ENCODE measurements around the gene NIF3L1. TPM values are rescaled to one million over a fixed set of nuclear protein-coding genes. Genes with fewer than 3 reads are reported as not detected.
A peak's percentile ranks its signal among the peaks of the same experiment; 100 is the strongest.

Gene NIF3L1
- total and polyA plus RNA-seq, 2 of the 13 experiments (the other 11 are each of a cell fraction or from before 2014, with no cell fraction given): 67.9 to 75.2 TPM

DNA sequence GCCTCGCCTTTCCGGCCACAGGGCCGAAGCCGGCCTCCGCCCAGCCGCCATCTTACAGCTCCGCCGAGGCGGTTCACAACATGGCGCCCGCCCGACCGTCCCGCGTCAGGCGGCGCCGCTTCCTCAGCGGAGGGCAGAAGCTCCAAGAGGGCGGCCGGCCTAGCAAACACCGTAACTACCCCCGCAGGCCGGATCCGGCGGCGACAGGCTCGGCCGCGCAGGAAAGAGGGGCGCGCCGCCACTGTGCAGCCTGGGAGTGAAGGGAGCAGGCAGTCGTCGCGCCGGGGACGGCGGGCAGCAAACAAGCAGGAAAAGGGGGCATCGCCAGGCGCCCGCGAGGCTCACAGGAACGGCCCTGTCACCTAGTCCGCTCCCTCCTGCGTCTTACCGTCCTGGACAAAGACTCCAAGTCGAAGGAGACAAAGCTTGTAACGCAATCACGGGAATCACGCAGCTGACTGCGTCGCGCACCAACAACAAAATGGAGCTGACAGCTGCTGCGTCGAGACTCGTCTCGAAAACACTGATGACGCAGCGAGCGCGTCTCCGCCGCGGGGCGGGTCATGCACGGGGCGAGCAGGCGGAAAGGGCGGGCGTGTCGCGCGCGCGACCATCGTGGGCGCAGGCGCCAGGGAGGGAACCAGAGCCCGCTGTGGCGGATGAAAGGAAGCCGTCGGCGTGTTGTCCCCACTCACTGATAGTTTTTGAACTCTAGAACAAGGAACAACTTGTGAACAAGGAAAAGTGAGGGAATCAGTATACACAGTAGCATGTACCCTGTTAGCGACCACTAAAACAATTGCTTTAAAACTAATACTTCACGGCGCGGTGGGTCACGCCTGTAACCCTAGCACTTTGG is 24.8 kb upstream of the NIF3L1 start, which contains the start of gene CLK1 (continued):
- peak; percentile 94 for TF ChIP-seq GTF2F1 (IDR thresholded peaks at IDR 0.05; ENCODE audit: low read length)
- TF ChIP-seq HMG20B (CRISPR knock-in tag; conservative IDR thresholded peaks at IDR 0.05): 0 out of 2 replicates have a peak, but pooled peaks have one; percentile 3
- TF ChIP-seq DRAP1 (CRISPR knock-in tag; IDR thresholded peaks at IDR 0.05): peak; percentile 99
- TF ChIP-seq NFE2 (CRISPR knock-in tag; IDR thresholded peaks at IDR 0.05): no peak
- TF ChIP-seq ZNF772 (CRISPR knock-in tag; IDR thresholded peaks at IDR 0.05): peak; percentile 97
- peak; percentile 96 for TF ChIP-seq ZNF878 (CRISPR knock-in tag; IDR thresholded peaks at IDR 0.05)
- TF ChIP-seq, protein P1, sequence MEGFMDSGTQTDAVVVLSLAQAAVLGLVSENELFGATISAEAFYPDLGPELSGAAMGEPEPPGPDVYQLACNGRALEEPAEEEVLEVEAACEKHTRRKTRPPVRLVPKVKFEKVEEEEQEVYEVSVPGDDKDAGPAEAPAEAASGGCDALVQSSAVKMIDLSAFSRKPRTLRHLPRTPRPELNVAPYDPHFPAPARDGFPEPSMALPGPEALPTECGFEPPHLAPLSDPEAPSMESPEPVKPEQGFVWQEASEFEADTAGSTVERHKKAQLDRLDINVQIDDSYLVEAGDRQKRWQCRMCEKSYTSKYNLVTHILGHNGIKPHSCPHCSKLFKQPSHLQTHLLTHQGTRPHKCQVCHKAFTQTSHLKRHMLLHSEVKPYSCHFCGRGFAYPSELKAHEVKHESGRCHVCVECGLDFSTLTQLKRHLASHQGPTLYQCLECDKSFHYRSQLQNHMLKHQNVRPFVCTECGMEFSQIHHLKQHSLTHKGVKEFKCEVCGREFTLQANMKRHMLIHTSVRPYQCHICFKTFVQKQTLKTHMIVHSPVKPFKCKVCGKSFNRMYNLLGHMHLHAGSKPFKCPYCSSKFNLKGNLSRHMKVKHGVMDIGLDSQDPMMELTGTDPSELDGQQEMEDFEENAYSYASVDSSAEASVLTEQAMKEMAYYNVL (CRISPR knock-in tag; IDR thresholded peaks at IDR 0.05; ENCODE audit: borderline replicate concordance): peak; percentile 83
- TF ChIP-seq, protein P2, sequence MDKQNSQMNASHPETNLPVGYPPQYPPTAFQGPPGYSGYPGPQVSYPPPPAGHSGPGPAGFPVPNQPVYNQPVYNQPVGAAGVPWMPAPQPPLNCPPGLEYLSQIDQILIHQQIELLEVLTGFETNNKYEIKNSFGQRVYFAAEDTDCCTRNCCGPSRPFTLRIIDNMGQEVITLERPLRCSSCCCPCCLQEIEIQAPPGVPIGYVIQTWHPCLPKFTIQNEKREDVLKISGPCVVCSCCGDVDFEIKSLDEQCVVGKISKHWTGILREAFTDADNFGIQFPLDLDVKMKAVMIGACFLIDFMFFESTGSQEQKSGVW (CRISPR knock-in tag; IDR thresholded peaks at IDR 0.05; ENCODE audit: borderline replicate concordance): peak; percentile 58
- peak; percentile 86 for TF ChIP-seq TEAD3 (CRISPR knock-in tag; optimal IDR thresholded peaks at IDR 0.05; ENCODE audit: borderline replicate concordance)
- TF ChIP-seq ZNF232 (CRISPR knock-in tag; IDR thresholded peaks at IDR 0.05; ENCODE audit: borderline replicate concordance): peak; percentile 99
- peak; percentile 95 for TF ChIP-seq FOXK1 (CRISPR knock-in tag; IDR thresholded peaks at IDR 0.05; ENCODE audit: borderline replicate concordance, low read depth)
- peak; percentile 80; the same call in 1 of the 2 replicates for TF ChIP-seq ZNF776 (CRISPR knock-in tag; IDR thresholded peaks at IDR 0.05)
- peak; percentile 92 for TF ChIP-seq NR0B2 (CRISPR knock-in tag; IDR thresholded peaks at IDR 0.05)
- TF ChIP-seq, protein P3, sequence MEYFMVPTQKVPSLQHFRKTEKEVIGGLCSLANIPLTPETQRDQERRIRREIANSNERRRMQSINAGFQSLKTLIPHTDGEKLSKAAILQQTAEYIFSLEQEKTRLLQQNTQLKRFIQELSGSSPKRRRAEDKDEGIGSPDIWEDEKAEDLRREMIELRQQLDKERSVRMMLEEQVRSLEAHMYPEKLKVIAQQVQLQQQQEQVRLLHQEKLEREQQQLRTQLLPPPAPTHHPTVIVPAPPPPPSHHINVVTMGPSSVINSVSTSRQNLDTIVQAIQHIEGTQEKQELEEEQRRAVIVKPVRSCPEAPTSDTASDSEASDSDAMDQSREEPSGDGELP (IDR thresholded peaks at IDR 0.05; ENCODE audit: borderline replicate concordance, low read depth): peak; percentile 94
- peak; percentile 88 for TF ChIP-seq ZNF879 (CRISPR knock-in tag; IDR thresholded peaks at IDR 0.05)
- TF ChIP-seq U2AF2 (IDR thresholded peaks at IDR 0.05; ENCODE audit: low read depth, low read length): no peak
- TF ChIP-seq ZNF33A (CRISPR knock-in tag; IDR thresholded peaks at IDR 0.05; ENCODE audit: borderline replicate concordance): no peak
- peak; percentile 99 for TF ChIP-seq REPIN1 (CRISPR knock-in tag; IDR thresholded peaks at IDR 0.05; ENCODE audit: borderline replicate concordance, low read depth)
- TF ChIP-seq ZEB1 (IDR thresholded peaks at IDR 0.05; ENCODE audit: insufficient replicate concordance, low read depth): no peak
- TF ChIP-seq PHF21A (CRISPR knock-in tag; IDR thresholded peaks at IDR 0.05): no peak
- peak; percentile 96 for TF ChIP-seq ZFP91 (CRISPR knock-in tag; IDR thresholded peaks at IDR 0.05; ENCODE audit: borderline replicate concordance)
- TF ChIP-seq MAZ (IDR thresholded peaks at IDR 0.05; ENCODE audit: borderline replicate concordance, low read depth, low read length): peak; percentile 91
- peak; percentile 90 for TF ChIP-seq MAZ (CRISPR knock-in tag; IDR thresholded peaks at IDR 0.05; ENCODE audit: low read depth)
